ENCODE measurements around the gene CNOT1.

DNA sequence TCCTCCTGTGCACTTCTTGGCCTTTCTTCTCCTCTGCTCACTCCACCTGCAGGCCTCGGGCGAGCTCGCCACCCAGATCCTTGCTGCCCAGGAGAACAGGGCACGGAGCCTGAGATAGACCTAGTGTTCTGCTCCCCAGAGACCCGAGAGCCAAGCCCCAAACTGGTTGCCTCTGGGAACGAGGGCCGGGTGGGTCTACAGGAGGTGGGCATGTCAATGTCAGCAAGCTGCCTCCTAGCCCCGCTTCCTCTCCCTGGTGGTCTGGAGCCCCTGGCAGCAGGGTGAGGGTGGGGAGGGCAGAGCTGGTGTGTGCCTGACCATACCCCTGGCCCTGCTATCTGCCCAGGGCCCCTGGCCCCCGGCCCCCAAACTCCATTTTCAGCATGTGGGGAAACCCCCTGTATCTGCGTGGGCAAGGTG lies 130.5 kb downstream of the CNOT1 start:
- TF ChIP-seq, protein P1, sequence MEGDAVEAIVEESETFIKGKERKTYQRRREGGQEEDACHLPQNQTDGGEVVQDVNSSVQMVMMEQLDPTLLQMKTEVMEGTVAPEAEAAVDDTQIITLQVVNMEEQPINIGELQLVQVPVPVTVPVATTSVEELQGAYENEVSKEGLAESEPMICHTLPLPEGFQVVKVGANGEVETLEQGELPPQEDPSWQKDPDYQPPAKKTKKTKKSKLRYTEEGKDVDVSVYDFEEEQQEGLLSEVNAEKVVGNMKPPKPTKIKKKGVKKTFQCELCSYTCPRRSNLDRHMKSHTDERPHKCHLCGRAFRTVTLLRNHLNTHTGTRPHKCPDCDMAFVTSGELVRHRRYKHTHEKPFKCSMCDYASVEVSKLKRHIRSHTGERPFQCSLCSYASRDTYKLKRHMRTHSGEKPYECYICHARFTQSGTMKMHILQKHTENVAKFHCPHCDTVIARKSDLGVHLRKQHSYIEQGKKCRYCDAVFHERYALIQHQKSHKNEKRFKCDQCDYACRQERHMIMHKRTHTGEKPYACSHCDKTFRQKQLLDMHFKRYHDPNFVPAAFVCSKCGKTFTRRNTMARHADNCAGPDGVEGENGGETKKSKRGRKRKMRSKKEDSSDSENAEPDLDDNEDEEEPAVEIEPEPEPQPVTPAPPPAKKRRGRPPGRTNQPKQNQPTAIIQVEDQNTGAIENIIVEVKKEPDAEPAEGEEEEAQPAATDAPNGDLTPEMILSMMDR (IDR thresholded peaks at IDR 0.05 in 8 of 11, conservative IDR thresholded peaks at IDR 0.05 in 3 of 11) = no peak
- no peak for TF ChIP-seq POLR2AphosphoS5 (IDR thresholded peaks at IDR 0.05)

Measured in spleen (tissue), 7 donors.